SKM-1 treated with dmso at 0.1 percent for 144 hours (cell line): ENCODE data around the gene ST8SIA5.

Source experiments
- DNase-seq: peaks from one replicate; lab custom pipeline; 2025; ENCODE audit not compliant: unreplicated experiment; lab: John Stamatoyannopoulos, UW

The ST8SIA5 gene

GRCh38 chr18:46740046-46740445, 16.8 kb downstream of the ST8SIA5 start:
- DNase-seq = no peak

GRCh38 chr18:46738491-46738890, 18.4 kb downstream of the ST8SIA5 start:
- DNase-seq = no peak

- no peak for DNase-seq
Observed at GRCh38 chr18:46736736-46737135, 20.1 kb downstream of the ST8SIA5 start.

GRCh38 chr18:46736135-46736534, 20.7 kb downstream of the ST8SIA5 start:
- DNase-seq = no peak

GRCh38 chr18:46734981-46735380, 21.9 kb downstream of the ST8SIA5 start:
- DNase-seq = no peak

GRCh38 chr18:46733872-46734271, 23.0 kb downstream of the ST8SIA5 start:
- no peak for DNase-seq

- no peak for DNase-seq
Observed at GRCh38 chr18:46732801-46733200, 24.1 kb downstream of the ST8SIA5 start.

- DNase-seq = no peak
Observed at GRCh38 chr18:46732201-46732600, 24.7 kb downstream of the ST8SIA5 start.

- DNase-seq = no peak
Observed at GRCh38 chr18:46731316-46731715, 25.5 kb downstream of the ST8SIA5 start.

GRCh38 chr18:46728219-46728930, 28.5 kb downstream of the ST8SIA5 start:
- no peak for DNase-seq

- DNase-seq = no peak
Observed at GRCh38 chr18:46727177-46727576, 29.7 kb downstream of the ST8SIA5 start.

GRCh38 chr18:46725310-46725709, 31.5 kb downstream of the ST8SIA5 start:
- DNase-seq = no peak

- DNase-seq = no peak
Observed at GRCh38 chr18:46723856-46724415, 32.9 kb downstream of the ST8SIA5 start.

- no peak for DNase-seq
Observed at GRCh38 chr18:46722051-46722450, 34.8 kb downstream of the ST8SIA5 start.

GRCh38 chr18:46721331-46721730, 35.5 kb downstream of the ST8SIA5 start:
- DNase-seq = no peak

GRCh38 chr18:46720521-46720920, 36.3 kb downstream of the ST8SIA5 start:
- DNase-seq = no peak

GRCh38 chr18:46720092-46720491, 36.8 kb downstream of the ST8SIA5 start:
- no peak for DNase-seq

GRCh38 chr18:46719388-46719787, 37.5 kb downstream of the ST8SIA5 start:
- DNase-seq = no peak

GRCh38 chr18:46718501-46719341, 38.1 kb downstream of the ST8SIA5 start:
- DNase-seq = no peak

GRCh38 chr18:46716827-46717226, 40.0 kb downstream of the ST8SIA5 start:
- DNase-seq = no peak

GRCh38 chr18:46716336-46716735, 40.5 kb downstream of the ST8SIA5 start:
- DNase-seq = no peak

- no peak for DNase-seq
Observed at GRCh38 chr18:46715062-46715461, 41.8 kb downstream of the ST8SIA5 start.
